Small intestine (tissue), 7 donors: ENCODE data around the gene PDP2. TPM values are rescaled to one million over a fixed set of nuclear protein-coding genes. Genes with fewer than 3 reads are reported as not detected.

Experiments
- DNase-seq, 2 donors: peaks; one replicate each; pipeline versions ENCODE4 v3.0.0 to v3.0.0-alpha.2; 2013
- FAIRE-seq: peaks from 2 replicates; lab custom pipeline; 2012; peaks lifted over from hg19 to GRCh38; lab: Jason Lieb, UNC
- H3K27ac ChIP-seq, 3 donors: one replicate each; pipeline ENCODE4 v1.5.1; 2013; ENCODE audit warnings: low read length in 2 of 3, mild to moderate bottlenecking in 2 of 3, control low read depth in 1 of 3, inconsistent platforms in 1 of 3, low read depth in 1 of 3, moderate library complexity in 1 of 3
- H3K27me3 ChIP-seq, 3 donors: one replicate each; pipeline ENCODE4 v1.6.1; 2013; ENCODE audit warnings: low read length in 3 of 3, inconsistent platforms in 1 of 3; ENCODE audit not compliant: control insufficient read depth in 3 of 3, insufficient read depth in 3 of 3
- H3K36me3 ChIP-seq, 3 donors: one replicate each; pipeline ENCODE4 v1.6.1; 2013; ENCODE audit warnings: low read length in 3 of 3, inconsistent platforms in 1 of 3, low read depth in 1 of 3, mild to moderate bottlenecking in 1 of 3, moderate library complexity in 1 of 3; ENCODE audit not compliant: control insufficient read depth in 3 of 3, insufficient read depth in 2 of 3
- H3K4me1 ChIP-seq, 3 donors: one replicate each; pipeline ENCODE4 v1.6.1; 2013; ENCODE audit warnings: low read length in 2 of 3, inconsistent platforms in 1 of 3, low read depth in 1 of 3, mild to moderate bottlenecking in 1 of 3, moderate library complexity in 1 of 3; ENCODE audit not compliant: control insufficient read depth in 3 of 3, insufficient read depth in 2 of 3
- H3K4me3 ChIP-seq, 3 donors: one replicate each; pipeline ENCODE4 v1.5.1; 2013; ENCODE audit warnings: low read length in 3 of 3, control low read depth in 1 of 3, inconsistent platforms in 1 of 3, low read depth in 1 of 3, mild to moderate bottlenecking in 1 of 3, moderate library complexity in 1 of 3
- H3K9me3 ChIP-seq, 2 donors: one replicate each; pipeline ENCODE4 v1.6.1; 2013; ENCODE audit warnings: low read depth in 1 of 2, low read length in 1 of 2; ENCODE audit not compliant: control insufficient read depth in 2 of 2, insufficient read depth in 1 of 2
- WGBS, 3 donors: extraction: QIAGEN DNeasy Blood & Tissue Kit; methylation state at CpG; one replicate each; pipeline ENCODE4 v1.1.7; 2013; 5-methylcytosine and 5-hydroxymethylcytosine counted together
- polyA plus RNA-seq, 4 donors: library from polyadenylated mRNA; stranded (reverse) in 3 of 4; unstranded in 1 of 4; fragments of 200-250 nt in 3 of 4; fragments of 120-200 nt in 1 of 4; gene quantifications; one replicate each; pipeline versions ENCODE4 v1.2.1 to v1.2.3, GENCODE V29; 2013
- donor health status: healthy with polysubstance abuse.
- donor health status: control.
- donor health status: control.
- donor health status: Bipolar disorder and iron deficiency.
- donor health status: healthy.

PDP2 gene
- polyA plus RNA-seq, 4 donors = 1.6 to 11.2 (median 4.3) TPM

GRCh38 chr16:66881964-66882508 is 1.7 kb downstream of the PDP2 start:
- no peak overlapping the region for H3K27ac ChIP-seq
- H3K4me3 ChIP-seq = no peak overlapping the region
- no peak for DNase-seq
- WGBS, 3 donors = 89 to 92% (median 90%) methylated on average over 8 of the region's 8 CpGs
- H3K27me3 ChIP-seq = no peaks in the 10 kb centered on the region
- peaks cover 3 to 17% (median 8%) of the 10 kb centered on the region in 3 donors for H3K4me1 ChIP-seq
- H3K9me3 ChIP-seq = no peaks in the 10 kb centered on the region
- H3K36me3 ChIP-seq = peaks cover 7 to 16% (median 15%) of the 10 kb centered on the region in 3 donors
- no peak for FAIRE-seq

GRCh38 chr16:66882702-66883101 is 2.4 kb downstream of the PDP2 start:
- Histone ChIP-seq H3K9me3 (no peaks in the 10 kb centered on the region), H3K4me3 (no peak overlapping the region), H3K36me3 (peaks cover 7 to 16% (median 15%) of the 10 kb centered on the region in 3 donors), H3K27me3 (no peaks in the 10 kb centered on the region), H3K4me1 (peaks cover 3 to 17% (median 8%) of the 10 kb centered on the region in 3 donors), H3K27ac (no peak overlapping the region)
- 98 to 99% (median 99%) methylated on average over 3 of the region's 3 CpGs for WGBS, 3 donors
- no peak for DNase-seq
- FAIRE-seq = no peak

- DNase-seq = no peak
Measured at GRCh38 chr16:66885491-66885890, 5.2 kb downstream of the PDP2 start.

GRCh38 chr16:66886321-66886720 is 6.0 kb downstream of the PDP2 start:
- DNase-seq = no peak
- no peak for FAIRE-seq
- Histone ChIP-seq H3K4me3 (no peak overlapping the region), H3K36me3 (peaks cover 7 to 25% (median 15%) of the 10 kb centered on the region in 3 donors), H3K27ac (no peak overlapping the region), H3K4me1 (peaks cover 0 to 4% (median 3%) of the 10 kb centered on the region in 3 donors), H3K9me3 (no peaks in the 10 kb centered on the region), H3K27me3 (no peaks in the 10 kb centered on the region)
- WGBS, 3 donors = 77 to 88% (median 81%) methylated on average over 2 of the region's 2 CpGs

More at GRCh38 chr16:66885491-66885890, 5.2 kb downstream of the PDP2 start:
- Histone ChIP-seq H3K9me3 (no peaks in the 10 kb centered on the region), H3K36me3 (peaks cover 7 to 23% (median 15%) of the 10 kb centered on the region in 3 donors), H3K27me3 (no peaks in the 10 kb centered on the region), H3K4me3 (no peak overlapping the region), H3K27ac (no peak overlapping the region), H3K4me1 (peaks cover 0 to 6% (median 4%) of the 10 kb centered on the region in 3 donors)
- FAIRE-seq = no peak
- WGBS, 3 donors = 90 to 91% (median 90%) methylated on average over 12 of the region's 12 CpGs

GRCh38 chr16:66886914-66887313 is 6.6 kb downstream of the PDP2 start:
- no peak for FAIRE-seq
- no peak for DNase-seq
- WGBS, 3 donors = 72 to 76% (median 74%) methylated on average over 3 of the region's 3 CpGs
- Histone ChIP-seq H3K27me3 (no peaks in the 10 kb centered on the region), H3K36me3 (peaks cover 7 to 26% (median 15%) of the 10 kb centered on the region in 3 donors), H3K9me3 (no peaks in the 10 kb centered on the region), H3K27ac (no peak overlapping the region), H3K4me3 (no peak overlapping the region), H3K4me1 (no peaks in the 10 kb centered on the region)

DNA sequence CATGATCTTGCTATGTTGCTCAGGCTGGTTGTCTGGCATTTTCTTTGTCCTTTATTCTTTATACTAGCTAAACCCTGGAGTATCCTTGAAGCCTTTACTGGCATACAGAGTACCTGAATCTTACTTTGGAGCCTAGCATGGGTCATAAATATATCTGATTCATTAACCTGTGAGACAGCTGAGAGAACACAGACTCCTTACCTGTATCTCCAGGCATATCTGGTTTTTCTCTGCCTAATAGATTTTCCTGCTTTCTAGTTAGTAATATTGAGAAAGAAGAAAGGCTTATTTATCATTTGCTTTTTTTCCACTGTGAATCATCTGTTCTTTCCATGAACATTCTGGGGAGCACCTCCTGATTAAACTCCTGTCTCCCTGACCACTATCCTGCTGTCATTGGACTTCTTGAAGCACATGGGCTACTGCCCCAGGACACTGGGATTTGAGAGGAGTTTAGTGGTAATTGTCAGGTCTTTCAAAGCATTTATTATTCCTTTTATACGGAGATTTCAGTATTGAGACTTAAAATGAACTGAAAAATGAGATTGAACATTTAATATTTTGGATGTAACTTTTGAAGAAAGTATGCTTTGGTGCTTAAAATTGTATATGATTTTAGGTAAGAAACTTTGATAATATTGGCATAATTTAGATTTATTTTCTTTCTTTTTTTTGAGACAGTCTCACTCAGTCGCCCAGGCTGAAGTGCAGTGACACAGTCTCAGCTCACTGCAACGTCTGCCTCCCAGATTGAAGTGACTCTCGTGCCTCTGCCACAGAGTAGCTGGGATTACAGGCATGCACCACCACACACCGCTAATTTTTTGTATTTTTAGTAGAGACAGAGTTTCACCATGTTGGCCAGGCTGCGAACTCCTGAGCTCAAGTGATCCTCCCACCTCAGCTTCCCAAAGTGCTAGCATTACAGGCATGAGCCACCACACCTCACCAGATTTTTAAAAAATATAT is 8.6 kb downstream of the PDP2 start:
- Histone ChIP-seq H3K4me1 (no peaks in the 10 kb centered on the region), H3K4me3 (no peak overlapping the region), H3K9me3 (no peaks in the 10 kb centered on the region), H3K36me3 (peaks cover 7 to 30% (median 15%) of the 10 kb centered on the region in 3 donors), H3K27me3 (no peaks in the 10 kb centered on the region), H3K27ac (no peak overlapping the region)
- FAIRE-seq (no peak), DNase-seq (no peak)
- 90 to 98% (median 95%) methylated on average over 6 of the region's 6 CpGs for WGBS, 3 donors

DNA sequence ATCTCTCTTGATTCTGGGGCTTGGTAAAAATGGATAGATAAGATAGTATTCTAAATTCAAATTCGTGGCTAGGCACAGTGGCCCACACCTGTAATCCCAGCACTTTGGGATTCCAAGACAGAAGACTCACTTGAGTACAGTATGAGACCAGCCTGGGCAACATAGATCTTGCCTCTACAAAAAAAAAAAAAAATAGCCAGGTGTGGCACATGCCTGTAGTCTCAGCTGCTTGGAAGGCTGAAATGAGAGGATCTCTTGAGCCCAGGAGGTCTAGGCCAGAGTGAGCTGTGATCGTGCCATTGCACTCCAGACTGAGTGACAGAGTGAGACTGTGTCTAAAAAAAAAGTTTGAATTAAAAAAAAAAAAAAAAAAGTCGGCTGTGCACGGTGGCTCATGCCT is 9.3 kb downstream of the PDP2 start:
- Histone ChIP-seq H3K27me3 (no peaks in the 10 kb centered on the region), H3K9me3 (no peaks in the 10 kb centered on the region), H3K4me1 (no peaks in the 10 kb centered on the region), H3K36me3 (peaks cover 4 to 25% (median 11%) of the 10 kb centered on the region in 3 donors), H3K4me3 (no peak overlapping the region), H3K27ac (no peak overlapping the region)
- FAIRE-seq (no peak), DNase-seq (no peak)
- WGBS, 3 donors = 60 to 72% (median 72%) methylated on average over 4 of the region's 4 CpGs

GRCh38 chr16:66890799-66891198 is 10.5 kb downstream of the PDP2 start:
- FAIRE-seq = no peak
- H3K27ac ChIP-seq = no peak overlapping the region
- H3K9me3 ChIP-seq = no peaks in the 10 kb centered on the region
- H3K36me3 ChIP-seq = peaks cover 0 to 14% (median 0%) of the 10 kb centered on the region in 3 donors
- DNase-seq = no peak
- WGBS, 3 donors = 74 to 83% (median 79%) methylated on average over 2 of the region's 2 CpGs
- H3K27me3 ChIP-seq = no peaks in the 10 kb centered on the region
- H3K4me1 ChIP-seq = peaks cover 3 to 6% (median 4%) of the 10 kb centered on the region in 3 donors
- H3K4me3 ChIP-seq = no peak overlapping the region
